Measurements from ENCODE around the gene OXGR1.

The OXGR1 gene

DNA sequence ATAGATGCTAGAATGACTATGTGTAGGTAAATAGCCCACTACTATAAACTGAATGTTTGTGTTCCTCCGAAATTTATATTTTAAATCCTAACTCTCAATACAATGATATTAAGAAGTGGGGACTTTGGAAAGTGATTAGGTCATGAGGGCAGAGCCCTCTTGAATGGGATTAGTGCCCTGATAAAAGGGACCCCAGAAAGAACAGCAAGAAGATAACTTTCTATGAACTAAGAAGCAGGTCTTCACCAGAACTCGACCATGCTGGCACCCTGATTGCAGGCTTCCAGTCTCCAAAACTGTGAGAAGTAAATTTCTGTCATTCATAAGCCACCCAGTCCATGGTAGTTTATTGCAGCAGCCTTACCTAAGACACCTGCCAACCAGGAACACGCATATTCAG, 33.9 kb downstream of the OXGR1 start:
- TF ChIP-seq, protein P1, sequence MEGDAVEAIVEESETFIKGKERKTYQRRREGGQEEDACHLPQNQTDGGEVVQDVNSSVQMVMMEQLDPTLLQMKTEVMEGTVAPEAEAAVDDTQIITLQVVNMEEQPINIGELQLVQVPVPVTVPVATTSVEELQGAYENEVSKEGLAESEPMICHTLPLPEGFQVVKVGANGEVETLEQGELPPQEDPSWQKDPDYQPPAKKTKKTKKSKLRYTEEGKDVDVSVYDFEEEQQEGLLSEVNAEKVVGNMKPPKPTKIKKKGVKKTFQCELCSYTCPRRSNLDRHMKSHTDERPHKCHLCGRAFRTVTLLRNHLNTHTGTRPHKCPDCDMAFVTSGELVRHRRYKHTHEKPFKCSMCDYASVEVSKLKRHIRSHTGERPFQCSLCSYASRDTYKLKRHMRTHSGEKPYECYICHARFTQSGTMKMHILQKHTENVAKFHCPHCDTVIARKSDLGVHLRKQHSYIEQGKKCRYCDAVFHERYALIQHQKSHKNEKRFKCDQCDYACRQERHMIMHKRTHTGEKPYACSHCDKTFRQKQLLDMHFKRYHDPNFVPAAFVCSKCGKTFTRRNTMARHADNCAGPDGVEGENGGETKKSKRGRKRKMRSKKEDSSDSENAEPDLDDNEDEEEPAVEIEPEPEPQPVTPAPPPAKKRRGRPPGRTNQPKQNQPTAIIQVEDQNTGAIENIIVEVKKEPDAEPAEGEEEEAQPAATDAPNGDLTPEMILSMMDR (conservative IDR thresholded peaks at IDR 0.05; ENCODE audit: low read depth, low read length): no peak
- H3K4me3 ChIP-seq (ENCODE audit: low read depth, low read length): no peak overlapping the region
- no peak for DNase-seq (ENCODE audit: low read depth)

DNA sequence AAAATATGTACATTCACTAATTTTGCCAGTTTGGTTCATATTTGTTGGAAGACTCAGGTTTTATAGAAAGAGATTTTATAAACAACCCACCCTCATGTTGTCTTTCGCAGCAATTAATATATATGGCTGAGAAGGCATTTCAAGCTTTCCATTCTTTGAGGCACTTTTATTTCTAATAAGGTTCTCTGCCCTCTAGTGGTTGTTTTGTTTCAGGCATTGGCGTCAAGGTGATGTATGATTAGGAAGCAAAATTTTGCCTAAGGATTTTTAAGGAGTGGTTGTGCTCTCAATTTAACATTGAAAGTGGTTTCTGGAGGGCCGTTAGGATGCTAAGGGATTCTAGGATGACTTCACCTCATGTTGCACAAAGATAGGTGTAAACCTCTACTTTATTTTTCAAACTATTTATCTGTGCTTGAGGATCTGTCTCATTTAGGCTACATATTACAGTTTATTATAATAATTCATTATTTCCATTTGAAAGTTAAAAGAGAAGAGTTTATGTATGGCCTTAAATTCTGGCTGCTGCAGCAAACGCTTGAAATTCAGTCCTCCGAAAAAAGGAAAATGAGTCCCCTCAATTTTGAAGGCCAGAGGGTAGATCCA, 35.9 kb downstream of the OXGR1 start:
- TF ChIP-seq, protein P1 (conservative IDR thresholded peaks at IDR 0.05; ENCODE audit: low read depth, low read length): peak; percentile 73
- no peak overlapping the region for H3K4me3 ChIP-seq (ENCODE audit: low read depth, low read length)
- peak; percentile 61 for DNase-seq (ENCODE audit: low read depth)

DNA sequence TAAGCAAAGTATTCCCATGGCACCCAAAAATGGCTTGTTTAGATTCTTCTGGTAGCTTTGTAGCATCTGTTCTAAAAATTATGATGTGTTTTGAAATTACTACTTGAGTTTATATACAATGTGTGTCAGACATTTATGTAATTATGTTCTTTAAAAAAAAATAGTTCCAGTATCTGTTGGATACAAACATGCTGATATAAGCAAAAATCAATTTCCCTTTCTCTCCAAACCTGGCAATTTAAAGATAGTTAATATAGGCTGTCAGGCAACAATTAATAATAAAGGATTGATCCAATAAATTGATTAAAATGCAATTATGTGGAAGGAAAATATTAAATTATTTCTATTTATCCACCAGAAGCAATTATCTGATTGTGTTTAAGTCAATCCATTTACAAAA, 41.7 kb downstream of the OXGR1 start:
- DNase-seq (ENCODE audit: low read depth): no peak
- no peak overlapping the region for H3K4me3 ChIP-seq (ENCODE audit: low read depth, low read length)
- TF ChIP-seq, protein P1 (conservative IDR thresholded peaks at IDR 0.05; ENCODE audit: low read depth, low read length): no peak

DNA sequence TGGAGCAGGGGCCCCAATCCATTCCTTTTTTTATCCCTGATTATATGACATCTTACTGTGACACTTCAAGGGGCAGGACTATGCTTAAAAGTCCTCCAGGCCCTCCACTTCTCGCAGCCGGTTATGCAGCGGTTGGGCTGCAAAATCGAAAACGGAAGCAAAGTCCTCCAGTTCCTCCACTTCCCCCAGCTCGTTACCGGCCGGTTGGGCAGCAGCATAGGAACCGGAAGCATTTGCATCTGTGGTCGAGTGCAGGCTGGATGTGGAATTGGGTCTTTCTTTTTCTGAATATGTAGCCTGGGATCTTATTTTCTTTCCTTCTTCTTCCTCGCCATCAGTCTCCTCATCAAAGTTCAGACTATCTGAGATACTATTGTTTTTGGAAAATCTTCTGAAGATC, 46.1 kb downstream of the OXGR1 start:
- no peak for DNase-seq (ENCODE audit: low read depth)
- H3K4me3 ChIP-seq (ENCODE audit: low read depth, low read length): no peak overlapping the region
- TF ChIP-seq, protein P1 (conservative IDR thresholded peaks at IDR 0.05; ENCODE audit: low read depth, low read length): no peak

DNA sequence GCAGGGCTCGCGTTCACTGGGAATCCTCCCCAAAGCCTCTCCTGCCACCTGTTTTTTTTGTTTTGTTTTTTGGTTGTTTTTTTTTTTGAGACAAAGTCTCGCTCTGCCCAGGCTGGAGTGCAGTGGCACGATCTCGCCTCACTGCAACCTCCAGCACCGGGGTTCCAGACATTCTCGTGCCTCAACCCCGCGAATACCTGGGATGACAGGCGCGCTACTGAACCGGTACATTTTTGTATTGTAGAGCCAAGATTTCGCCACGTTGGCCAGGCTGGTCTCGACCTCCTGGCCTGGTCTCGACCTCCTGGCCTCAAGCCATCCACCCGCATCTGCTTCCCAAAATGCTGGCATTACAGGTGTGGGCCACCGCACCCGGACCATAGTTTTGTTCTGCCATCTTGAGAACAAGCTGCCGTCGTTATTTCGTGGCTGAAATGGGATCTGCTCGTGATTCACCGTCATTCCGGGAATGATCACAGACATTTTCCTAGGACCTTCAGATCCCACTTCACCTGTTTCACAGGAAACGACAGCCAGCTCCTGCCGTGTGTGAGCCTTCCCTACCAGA, 46.8 kb downstream of the OXGR1 start:
- H3K4me3 ChIP-seq (ENCODE audit: low read depth, low read length): no peak overlapping the region
- TF ChIP-seq, protein P1 (conservative IDR thresholded peaks at IDR 0.05; ENCODE audit: low read depth, low read length): no peak
- DNase-seq (ENCODE audit: low read depth): no peak

DNA sequence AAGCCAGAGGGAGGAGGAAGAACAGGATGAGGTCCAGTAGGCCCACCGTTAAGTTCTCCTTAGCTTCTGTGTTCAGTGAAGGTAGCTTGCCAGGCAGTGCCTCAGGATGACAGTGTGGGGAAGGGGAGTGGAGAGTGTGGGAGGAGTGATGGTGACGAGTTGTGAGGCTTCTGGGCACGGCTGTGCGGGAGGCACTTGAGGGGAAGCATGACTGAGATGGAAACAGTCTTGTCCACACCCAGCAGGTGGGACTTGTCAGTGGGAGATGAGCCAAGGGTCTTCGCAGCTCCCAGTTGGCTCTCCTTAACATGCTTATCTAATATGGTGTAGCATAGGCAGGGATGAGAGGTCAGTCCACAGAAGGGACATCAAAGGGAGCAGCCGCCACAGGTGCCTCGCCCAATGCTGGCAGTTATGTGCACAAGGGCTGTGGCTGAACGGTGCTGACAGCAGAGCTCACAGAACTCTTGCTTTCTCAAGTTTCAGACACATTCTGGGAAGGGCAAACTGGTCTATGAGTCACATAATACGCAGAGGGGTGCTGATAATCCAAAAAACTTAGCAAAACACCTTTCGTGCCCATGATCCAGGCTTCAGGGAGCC, 47.5 kb downstream of the OXGR1 start:
- DNase-seq (ENCODE audit: low read depth): no peak
- TF ChIP-seq, protein P1 (conservative IDR thresholded peaks at IDR 0.05; ENCODE audit: low read depth, low read length): no peak
- H3K4me3 ChIP-seq (ENCODE audit: low read depth, low read length): no peak overlapping the region

DNA sequence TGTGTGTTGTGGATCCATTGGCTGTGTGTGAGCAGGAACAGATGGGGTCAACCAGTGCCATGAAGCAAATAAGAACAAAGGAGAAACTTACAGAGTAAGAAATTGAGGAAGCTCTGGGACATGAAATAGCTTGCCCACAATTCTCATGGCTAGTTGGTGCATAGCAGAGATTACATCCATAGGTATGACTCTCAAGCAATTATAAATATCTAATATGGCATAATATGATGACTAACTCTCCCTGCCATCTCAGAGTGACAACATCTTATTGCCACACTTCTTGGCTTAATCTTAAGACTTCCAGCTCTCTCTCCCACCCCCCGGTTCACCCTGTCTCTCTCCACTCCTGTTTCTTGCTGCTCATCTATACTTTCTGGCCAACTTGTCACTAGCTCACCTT, 53.3 kb downstream of the OXGR1 start:
- DNase-seq (ENCODE audit: low read depth): no peak
- TF ChIP-seq, protein P1 (conservative IDR thresholded peaks at IDR 0.05; ENCODE audit: low read depth, low read length): no peak
- H3K4me3 ChIP-seq (ENCODE audit: low read depth, low read length): no peak overlapping the region
